Fibroblast of lung (primary cell): ENCODE measurements around the gene GABRG3.

ENCODE experiments used
- EZH2 ChIP-seq: IDR thresholded peaks from 2 replicates; pipeline ENCODE4 v1.5.1; 2012; ENCODE audit warnings: low read length, control low read depth, mild to moderate bottlenecking; ENCODE audit errors: missing control alignments
- TF ChIP-seq, protein P1 (sequence below), 2 donors: IDR thresholded peaks in 1 of 2; conservative IDR thresholded peaks in 1 of 2; 1 replicate in 1 of 2; 2 replicates in 1 of 2; pipeline ENCODE4 v1.5.1; 2011 to 2012; ENCODE audit warnings: low read length in 2 of 2, control low read depth in 1 of 2, inconsistent platforms in 1 of 2, low read depth in 1 of 2, mild to moderate bottlenecking in 1 of 2

DNA sequence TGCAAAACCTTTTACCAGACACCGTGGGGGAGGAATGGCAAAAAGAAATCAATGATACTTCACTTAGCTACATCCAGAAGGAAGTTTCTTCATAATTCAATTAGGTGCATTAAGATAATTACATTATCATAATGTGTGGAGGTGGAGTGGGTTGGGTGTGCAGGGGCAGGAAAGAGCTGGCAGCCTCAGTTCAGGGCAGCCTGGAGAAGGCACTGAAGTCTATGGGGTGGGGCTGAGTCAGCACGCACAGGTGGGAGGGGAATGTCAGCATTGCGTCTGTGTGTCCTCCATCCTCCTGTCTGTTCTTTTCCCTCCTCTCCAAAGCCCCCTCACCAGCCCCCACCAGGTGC lies 278.8 kb downstream of the GABRG3 start:
- TF ChIP-seq, protein P1, sequence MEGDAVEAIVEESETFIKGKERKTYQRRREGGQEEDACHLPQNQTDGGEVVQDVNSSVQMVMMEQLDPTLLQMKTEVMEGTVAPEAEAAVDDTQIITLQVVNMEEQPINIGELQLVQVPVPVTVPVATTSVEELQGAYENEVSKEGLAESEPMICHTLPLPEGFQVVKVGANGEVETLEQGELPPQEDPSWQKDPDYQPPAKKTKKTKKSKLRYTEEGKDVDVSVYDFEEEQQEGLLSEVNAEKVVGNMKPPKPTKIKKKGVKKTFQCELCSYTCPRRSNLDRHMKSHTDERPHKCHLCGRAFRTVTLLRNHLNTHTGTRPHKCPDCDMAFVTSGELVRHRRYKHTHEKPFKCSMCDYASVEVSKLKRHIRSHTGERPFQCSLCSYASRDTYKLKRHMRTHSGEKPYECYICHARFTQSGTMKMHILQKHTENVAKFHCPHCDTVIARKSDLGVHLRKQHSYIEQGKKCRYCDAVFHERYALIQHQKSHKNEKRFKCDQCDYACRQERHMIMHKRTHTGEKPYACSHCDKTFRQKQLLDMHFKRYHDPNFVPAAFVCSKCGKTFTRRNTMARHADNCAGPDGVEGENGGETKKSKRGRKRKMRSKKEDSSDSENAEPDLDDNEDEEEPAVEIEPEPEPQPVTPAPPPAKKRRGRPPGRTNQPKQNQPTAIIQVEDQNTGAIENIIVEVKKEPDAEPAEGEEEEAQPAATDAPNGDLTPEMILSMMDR (conservative IDR thresholded peaks at IDR 0.05 in 1 of 2, IDR thresholded peaks at IDR 0.05 in 1 of 2; ENCODE audit: low read depth in 1 of 2, low read length in 2 of 2) = no peak
- TF ChIP-seq EZH2 = no peak
